Skin of body (tissue), 1 donor: ENCODE data around the gene CLN5. TPM values are rescaled to one million over a fixed set of nuclear protein-coding genes. Genes with fewer than 3 reads are reported as not detected.

Experiments
- total RNA-seq: library from RNA; depleted of rRNA; stranded (reverse); fragments of >200 nt; gene quantifications from one replicate; pipeline ENCODE4 v1.2.3, GENCODE V29; 2014

Gene CLN5
- total RNA-seq, 1 donor from 2014 or later = 24.9 TPM

Other genes starting within 250 kb of the CLN5 start
- gene KCTD12, start 105.7 kb upstream of the CLN5 start, total RNA-seq = 175 TPM
- gene ACOD1, start 43.6 kb upstream of the CLN5 start, total RNA-seq = not detected
- 73.3 TPM for gene FBXL3, start 35.1 kb downstream of the CLN5 start, total RNA-seq